HepG2 (cell line): Measurements from ENCODE around the gene RAN. TPM values are rescaled to one million over a fixed set of nuclear protein-coding genes. Genes with fewer than 3 reads are reported as not detected.

Experiments used
- CAMTA2 ChIP-seq: sonication (generic); formaldehyde crosslinking; IDR thresholded peaks from 2 replicates; pipeline ENCODE4 v1.4.0; 2020; ENCODE audit warnings: mild to moderate bottlenecking, missing genetic modification reagents, borderline replicate concordance
- CBFB ChIP-seq: sonication (generic); formaldehyde crosslinking; IDR thresholded peaks from 2 replicates; pipeline ENCODE4 v1.4.0; 2020; ENCODE audit warnings: missing genetic modification reagents
- GATA4 ChIP-seq: sonication (generic); IDR thresholded peaks from 2 replicates; pipeline ENCODE4 v1.6.1; 2016; ENCODE audit warnings: antibody characterized with exemption, low read depth, borderline replicate concordance
- HNF1B ChIP-seq: sonication (generic); formaldehyde crosslinking; IDR thresholded peaks from 2 replicates; pipeline ENCODE4 v1.5.1; 2020; ENCODE audit warnings: mild to moderate bottlenecking, moderate library complexity, missing genetic modification reagents
- KDM2A ChIP-seq: sonication (generic); formaldehyde crosslinking; IDR thresholded peaks from 2 replicates; pipeline ENCODE4 v1.4.0; 2020; ENCODE audit warnings: low read depth, missing genetic modification reagents, borderline replicate concordance
- KLF15 ChIP-seq: sonication (generic); formaldehyde crosslinking; IDR thresholded peaks from 2 replicates; pipeline ENCODE4 v1.8.1; 2023; ENCODE audit warnings: borderline replicate concordance, mild to moderate bottlenecking, inconsistent platforms, missing genetic modification reagents, mixed read lengths
- LCORL ChIP-seq, 2 experiments: fragments of 450-650 bp in 1 of 2; sonication (generic) in 1 of 2; formaldehyde crosslinking in 1 of 2; IDR thresholded peaks; 2 replicates each; pipeline versions ENCODE4 v1.5.0 to v1.6.1; 2017 to 2020; ENCODE audit warnings: antibody characterized with exemption in 1 of 2, missing genetic modification reagents in 1 of 2
- MNT ChIP-seq: fragments of 450-650 bp; IDR thresholded peaks from 2 replicates; pipeline ENCODE4 v1.6.1; 2016
- SIN3B ChIP-seq: fragments of 150-350 bp; IDR thresholded peaks from 2 replicates; pipeline ENCODE4 v1.6.1; 2014; ENCODE audit warnings: low read length
- TBX3 ChIP-seq: fragments of 450-650 bp; IDR thresholded peaks from 2 replicates; pipeline ENCODE4 v1.6.1; 2017; ENCODE audit warnings: antibody characterized with exemption, mild to moderate bottlenecking, inconsistent platforms, borderline replicate concordance
- TERF1 ChIP-seq: sonication (generic); formaldehyde crosslinking; IDR thresholded peaks from 2 replicates; pipeline ENCODE4 v1.8.0; 2022; ENCODE audit warnings: mild to moderate bottlenecking, missing genetic modification reagents, moderate library complexity
- ZC3H4 ChIP-seq: sonication (generic); formaldehyde crosslinking; IDR thresholded peaks from 2 replicates; pipeline ENCODE4 v1.4.0; 2020; ENCODE audit warnings: missing genetic modification reagents, borderline replicate concordance
- ZFP1 ChIP-seq: IDR thresholded peaks from 2 replicates; pipeline ENCODE4 v1.6.1; 2016
- ZNF496 ChIP-seq: sonication (generic); formaldehyde crosslinking; IDR thresholded peaks from 2 replicates; pipeline ENCODE4 v1.8.1; 2023; ENCODE audit warnings: mild to moderate bottlenecking, moderate library complexity, missing genetic modification reagents; ENCODE audit not compliant: insufficient replicate concordance
- ZNF703 ChIP-seq: sonication (generic); formaldehyde crosslinking; IDR thresholded peaks from 2 replicates; pipeline ENCODE4 v1.5.1; 2020; ENCODE audit warnings: missing genetic modification reagents, mild to moderate bottlenecking, moderate library complexity, borderline replicate concordance
- ZNF773 ChIP-seq: sonication (generic); formaldehyde crosslinking; IDR thresholded peaks from 2 replicates; pipeline ENCODE4 v1.4.0; 2020; ENCODE audit warnings: missing genetic modification reagents, borderline replicate concordance
- ZNF839 ChIP-seq: sonication (generic); formaldehyde crosslinking; IDR thresholded peaks from 2 replicates; pipeline ENCODE4 v1.4.0; 2020; ENCODE audit warnings: missing genetic modification reagents, mild to moderate bottlenecking, borderline replicate concordance
- ZSCAN21 ChIP-seq: sonication (generic); formaldehyde crosslinking; IDR thresholded peaks from 2 replicates; pipeline ENCODE4 v1.8.0; 2022; ENCODE audit warnings: mild to moderate bottlenecking, missing genetic modification reagents, moderate library complexity, borderline replicate concordance
- ZSCAN29 ChIP-seq: sonication (generic); formaldehyde crosslinking; conservative IDR thresholded peaks from 2 replicates; pipeline ENCODE4 v1.4.0; 2020; ENCODE audit warnings: mild to moderate bottlenecking, missing genetic modification reagents
- ZSCAN30 ChIP-seq: sonication (generic); formaldehyde crosslinking; IDR thresholded peaks from 2 replicates; pipeline ENCODE4 v1.5.0; 2020; ENCODE audit warnings: mild to moderate bottlenecking, missing genetic modification reagents
- ZSCAN9 ChIP-seq: IDR thresholded peaks from 2 replicates; pipeline ENCODE4 v1.6.1; 2016; ENCODE audit warnings: borderline replicate concordance
- polyA plus RNA-seq, 8 experiments: library from polyadenylated mRNA; depleted of rRNA in 3 of 8; stranded (reverse) in 7 of 8; unstranded in 1 of 8; fragments of >200 nt; fragmentation: Illumina TruSeq in 4 of 8; extraction: Trizol in 4 of 8; gene quantifications; 2 replicates each; pipeline versions ENCODE4 v1.2.1 to v1.2.3, GENCODE V29; 2011 to 2016; ENCODE audit warnings: low read depth in 4 of 8, missing spikeins in 1 of 8, mixed read lengths in 1 of 8; ENCODE audit not compliant: insufficient read depth in 1 of 8
- total RNA-seq, 5 experiments: library from RNA; depleted of rRNA; stranded (reverse); fragments of >200 nt; fragmentation: Illumina TruSeq; extraction: Trizol; gene quantifications; 2 replicates each; pipeline ENCODE4 v1.2.3, GENCODE V29; 2016; ENCODE audit warnings: low read depth in 1 of 5

Gene RAN
- total and polyA plus RNA-seq, 2 of the 13 experiments (the other 11 are each of a cell fraction or from before 2014, with no cell fraction given): 1,335 to 1,630 TPM

- TF ChIP-seq HNF1B (CRISPR knock-in tag) (no peak), MNT (no peak), ZNF496 (CRISPR knock-in tag) (no peak), TERF1 (no peak), ZSCAN29 (no peak), ZC3H4 (CRISPR knock-in tag) (peak; percentile 55; the same call in 1 of the 2 replicates), LCORL (IDR thresholded peaks at IDR 0.05) (no peak), LCORL (CRISPR knock-in tag; IDR thresholded peaks at IDR 0.05) (no peak), ZSCAN21 (no peak; the same call in 1 of the 2 replicates), ZNF703 (CRISPR knock-in tag) (no peak), GATA4 (0 out of 2 replicates have a peak, but pooled peaks have one; percentile 29), ZNF839 (no peak), ZFP1 (CRISPR knock-in tag) (no peak), CAMTA2 (CRISPR knock-in tag) (no peak), ZSCAN9 (CRISPR knock-in tag) (no peak), TBX3 (no peak), KDM2A (CRISPR knock-in tag) (no peak), ZNF773 (peak; percentile 51; the same call in 1 of the 2 replicates), ZSCAN30 (CRISPR knock-in tag) (no peak), CBFB (no peak), KLF15 (CRISPR knock-in tag) (peak; percentile 76; the same call in 1 of the 2 replicates), SIN3B (no peak)
Observed at GRCh38 chr12:130871286-130872178, at the start of gene RAN (continued).
